H9 (cell line): ENCODE measurements around the gene RPL37. TPM values are rescaled to one million over a fixed set of nuclear protein-coding genes. Genes with fewer than 3 reads are reported as not detected.
A peak's percentile ranks its signal among the peaks of the same experiment; 100 is the strongest.

Source experiments
- DNase-seq: peaks from one replicate; pipeline ENCODE4 v3.0.0-alpha.2; 2017
- H2AFZ ChIP-seq: one replicate; pipeline ENCODE4 v1.6.1; 2013; ENCODE audit warnings: mild to moderate bottlenecking, low read length, control low read depth, moderate library complexity
- H2AK5ac ChIP-seq: 2 replicates; pipeline ENCODE4 v1.6.1; 2013; ENCODE audit warnings: low read length, control low read depth, mixed read lengths; ENCODE audit not compliant: insufficient read length
- H2BK120ac ChIP-seq: one replicate; pipeline ENCODE4 v1.6.1; 2013; ENCODE audit warnings: low read depth, mild to moderate bottlenecking, low read length, control low read depth, inconsistent platforms; ENCODE audit not compliant: poor library complexity, severe bottlenecking
- H2BK12ac ChIP-seq: 2 replicates; pipeline ENCODE4 v1.6.1; 2013; ENCODE audit warnings: low read length, control low read depth, mixed read lengths, low read depth; ENCODE audit not compliant: insufficient read length
- H2BK15ac ChIP-seq: 2 replicates; pipeline ENCODE4 v1.6.1; 2013; ENCODE audit warnings: low read depth, low read length, control low read depth
- H2BK20ac ChIP-seq: one replicate; pipeline ENCODE4 v1.6.1; 2013; ENCODE audit warnings: low read depth, mild to moderate bottlenecking, low read length, control low read depth, inconsistent platforms; ENCODE audit not compliant: poor library complexity, severe bottlenecking
- H2BK5ac ChIP-seq: 2 replicates; pipeline ENCODE4 v1.6.1; 2013; ENCODE audit warnings: low read length, control low read depth, mixed read lengths; ENCODE audit not compliant: insufficient read length
- H3K14ac ChIP-seq: 2 replicates; pipeline ENCODE4 v1.6.1; 2013; ENCODE audit warnings: low read length, control low read depth; ENCODE audit not compliant: insufficient read depth
- H3K18ac ChIP-seq: 2 replicates; pipeline ENCODE4 v1.6.1; 2013; ENCODE audit warnings: low read depth, mild to moderate bottlenecking, mixed read lengths, low read length, control low read depth; ENCODE audit not compliant: insufficient read length
- H3K23ac ChIP-seq: 2 replicates; pipeline ENCODE4 v1.6.1; 2013; ENCODE audit warnings: low read length, control low read depth, mixed read lengths, low read depth; ENCODE audit not compliant: insufficient read length
- H3K23me2 ChIP-seq: 2 replicates; pipeline ENCODE4 v1.6.1; 2013; ENCODE audit warnings: low read depth, mild to moderate bottlenecking, mixed read lengths, low read length, control low read depth; ENCODE audit not compliant: insufficient read length, poor library complexity, severe bottlenecking
- H3K27ac ChIP-seq: 2 replicates; pipeline ENCODE4 v1.5.1; 2013; ENCODE audit warnings: low read length, control low read depth, mixed read lengths, low read depth; ENCODE audit not compliant: insufficient read length
- H3K27me3 ChIP-seq: 2 replicates; pipeline ENCODE4 v1.6.1; 2013; ENCODE audit warnings: low read length, control low read depth, inconsistent platforms; ENCODE audit not compliant: insufficient read depth
- H3K4ac ChIP-seq: 2 replicates; pipeline ENCODE4 v1.6.1; 2013; ENCODE audit warnings: low read depth, mild to moderate bottlenecking, control low read depth, inconsistent platforms, low read length, moderate library complexity
- H3K4me1 ChIP-seq: 2 replicates; pipeline ENCODE4 v1.6.1; 2013; ENCODE audit warnings: low read length, control low read depth, inconsistent platforms; ENCODE audit not compliant: insufficient read depth
- H3K4me2 ChIP-seq: 2 replicates; pipeline ENCODE4 v1.6.1; 2013; ENCODE audit warnings: low read length, control low read depth, mixed read lengths; ENCODE audit not compliant: insufficient read length, insufficient read depth
- H3K56ac ChIP-seq: 2 replicates; pipeline ENCODE4 v1.6.1; 2013; ENCODE audit warnings: low read depth, mild to moderate bottlenecking, mixed read lengths, low read length, control low read depth; ENCODE audit not compliant: insufficient read length
- H3K79me1 ChIP-seq: 2 replicates; pipeline ENCODE4 v1.6.1; 2013; ENCODE audit warnings: low read depth, mild to moderate bottlenecking, moderate library complexity, low read length, control low read depth, inconsistent platforms; ENCODE audit not compliant: insufficient read depth, poor library complexity, severe bottlenecking
- H3K79me2 ChIP-seq: 2 replicates; pipeline ENCODE4 v1.6.1; 2013; ENCODE audit warnings: low read length, control low read depth, inconsistent platforms; ENCODE audit not compliant: insufficient read depth
- H3K9ac ChIP-seq: 2 replicates; pipeline ENCODE4 v1.6.1; 2013; ENCODE audit warnings: low read length, control low read depth, mixed read lengths; ENCODE audit not compliant: insufficient read length; ENCODE audit errors: extremely low read depth
- H3K9me3 ChIP-seq: one replicate; pipeline ENCODE4 v1.6.1; 2013; ENCODE audit warnings: low read depth, low read length, inconsistent platforms; ENCODE audit not compliant: control insufficient read depth
- H3T11ph ChIP-seq: one replicate; pipeline ENCODE4 v1.6.1; 2013; ENCODE audit warnings: mild to moderate bottlenecking, low read length, control low read depth, inconsistent platforms
- H4K20me1 ChIP-seq: one replicate; pipeline ENCODE4 v1.6.1; 2013; ENCODE audit not compliant: control insufficient read depth, insufficient read length, insufficient read depth
- H4K5ac ChIP-seq: 2 replicates; pipeline ENCODE4 v1.6.1; 2013; ENCODE audit warnings: low read depth, mild to moderate bottlenecking, mixed read lengths, low read length, control low read depth; ENCODE audit not compliant: insufficient read length
- H4K8ac ChIP-seq: replicated peaks from 2 replicates; pipeline ENCODE4 v1.6.1; 2013; ENCODE audit warnings: low read length, control low read depth, mixed read lengths, low read depth; ENCODE audit not compliant: insufficient read length
- H4K91ac ChIP-seq: 2 replicates; pipeline ENCODE4 v1.6.1; 2013; ENCODE audit warnings: low read depth, mild to moderate bottlenecking, moderate library complexity, mixed read lengths, low read length, control low read depth; ENCODE audit not compliant: insufficient read length
- H3K27ac Mint-ChIP-seq, 3 experiments: 2 replicates in 2 of 3; 3 replicates in 1 of 3; pipeline ENCODE4 v1.8.0; 2020 to 2021; ENCODE audit warnings: mixed read lengths in 3 of 3, mild to moderate bottlenecking in 1 of 3, moderate library complexity in 1 of 3
- H3K27me3 Mint-ChIP-seq: 2 replicates; pipeline ENCODE4 v1.8.0; 2021; ENCODE audit warnings: low read depth, mild to moderate bottlenecking, moderate library complexity, mixed read lengths
- H3K36me3 Mint-ChIP-seq, 3 experiments: 2 replicates in 2 of 3; 3 replicates in 1 of 3; pipeline ENCODE4 v1.8.0; 2020 to 2021; ENCODE audit warnings: low read depth in 3 of 3, mixed read lengths in 3 of 3; ENCODE audit not compliant: insufficient read depth in 1 of 3
- H3K4me1 Mint-ChIP-seq, 2 experiments: 2 replicates each; pipeline ENCODE4 v1.8.0; 2020; ENCODE audit warnings: mixed read lengths in 2 of 2
- H3K4me3 Mint-ChIP-seq, 2 experiments: 2 replicates in 1 of 2; 3 replicates in 1 of 2; pipeline ENCODE4 v1.8.0; 2020 to 2021; ENCODE audit warnings: mild to moderate bottlenecking in 2 of 2, mixed read lengths in 2 of 2, moderate library complexity in 1 of 2
- H3K9me3 Mint-ChIP-seq, 2 experiments: 2 replicates in 1 of 2; 3 replicates in 1 of 2; pipeline ENCODE4 v1.8.0; 2020; ENCODE audit warnings: mild to moderate bottlenecking in 2 of 2, mixed read lengths in 2 of 2, moderate library complexity in 1 of 2
- WGBS: extraction: QIAGEN DNeasy Blood & Tissue Kit; methylation state at CpG from one replicate; pipeline ENCODE4 v1.1.7; 2013; ENCODE audit warnings: missing lambda C conversion rate, low lambda C conversion rate, mixed read lengths; ENCODE audit not compliant: insufficient read length; ENCODE audit errors: extremely low coverage; 5-methylcytosine and 5-hydroxymethylcytosine counted together
- total RNA-seq: library from RNA; stranded (reverse); gene quantifications from 2 replicates; pipeline ENCODE4 v1.2.1, GENCODE V29; 2021
- TF ChIP-seq, protein P1 (sequence below): fragments of 200-600 bp; sonication (generic); conservative IDR thresholded peaks from 3 replicates; pipeline ENCODE4 v1.8.0; 2021; ENCODE audit warnings: antibody characterized with exemption, mild to moderate bottlenecking

Gene RPL37
- total RNA-seq, 1 experiment from 2014 or later, result 1,735 TPM

DNA sequence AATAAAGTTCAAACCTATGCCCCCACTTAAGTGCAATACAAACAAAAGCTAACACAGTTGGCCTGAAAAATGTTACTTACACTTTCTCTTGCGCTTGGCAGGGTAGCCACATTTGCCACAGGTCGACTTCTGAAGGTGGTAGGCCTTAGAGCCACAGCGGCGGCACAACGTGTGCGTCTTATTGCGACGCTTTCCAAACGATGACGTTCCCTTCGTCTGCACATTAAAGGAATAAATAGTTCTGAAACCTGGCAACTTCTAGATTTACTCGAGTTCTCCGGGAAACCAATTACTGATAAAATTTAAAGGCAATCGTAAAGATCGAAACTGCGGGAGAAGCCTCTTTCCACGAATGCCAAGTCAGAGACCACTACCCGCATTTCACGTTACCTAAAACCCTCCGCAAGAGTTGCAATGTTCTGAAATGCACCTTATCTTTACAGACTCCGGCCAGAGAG is 602 bp downstream of the RPL37 start:
- Histone ChIP-seq H3K23me2 (peaks cover 25% of the 10 kb centered on the region), H2BK5ac (peak overlapping the region; percentile 67), H4K91ac (peak overlapping the region; percentile 59), H4K20me1 (no peaks in the 10 kb centered on the region), H4K8ac (peak overlapping the region; percentile 97), H2BK120ac (no peak overlapping the region), H2BK15ac (no peak overlapping the region), H3K18ac (peak overlapping the region; percentile 76), H3K9ac (peak overlapping the region; percentile 100), H3K27me3 (no peaks in the 10 kb centered on the region), H2BK20ac (no peak overlapping the region), H3T11ph (no peak overlapping the region), H3K4me1 (no peaks in the 10 kb centered on the region), H4K5ac (peak overlapping the region; percentile 72), H3K4me2 (peak overlapping the region; percentile 91), H3K56ac (peak overlapping the region; percentile 94), H3K79me1 (no peaks in the 10 kb centered on the region), H3K4ac (peak overlapping the region; percentile 64; the same call in 1 of the 2 replicates), H3K27ac (peak overlapping the region; percentile 96), H2BK12ac (no peak overlapping the region), H3K79me2 (peaks cover 13% of the 10 kb centered on the region; the same call in 1 of the 2 replicates), H3K14ac (peak overlapping the region; percentile 95; the same call in 1 of the 2 replicates), H3K23ac (no peak overlapping the region), H2AFZ (no peak overlapping the region), H2AK5ac (peak overlapping the region; percentile 31), H3K9me3 (no peaks in the 10 kb centered on the region)
- H3K27me3 Mint-ChIP-seq, result no peaks in the 10 kb centered on the region
- H3K4me1 Mint-ChIP-seq, result peaks cover 24 to 53% of the 10 kb centered on the region in 2 experiments
- peaks cover 3 to 6% of the 10 kb centered on the region in 2 experiments; a peak in 2 of 5 replicates for H3K9me3 Mint-ChIP-seq
- H3K36me3 Mint-ChIP-seq, result peaks cover 53 to 57% (median 56%) of the 10 kb centered on the region in 3 experiments
- TF ChIP-seq, protein P1, sequence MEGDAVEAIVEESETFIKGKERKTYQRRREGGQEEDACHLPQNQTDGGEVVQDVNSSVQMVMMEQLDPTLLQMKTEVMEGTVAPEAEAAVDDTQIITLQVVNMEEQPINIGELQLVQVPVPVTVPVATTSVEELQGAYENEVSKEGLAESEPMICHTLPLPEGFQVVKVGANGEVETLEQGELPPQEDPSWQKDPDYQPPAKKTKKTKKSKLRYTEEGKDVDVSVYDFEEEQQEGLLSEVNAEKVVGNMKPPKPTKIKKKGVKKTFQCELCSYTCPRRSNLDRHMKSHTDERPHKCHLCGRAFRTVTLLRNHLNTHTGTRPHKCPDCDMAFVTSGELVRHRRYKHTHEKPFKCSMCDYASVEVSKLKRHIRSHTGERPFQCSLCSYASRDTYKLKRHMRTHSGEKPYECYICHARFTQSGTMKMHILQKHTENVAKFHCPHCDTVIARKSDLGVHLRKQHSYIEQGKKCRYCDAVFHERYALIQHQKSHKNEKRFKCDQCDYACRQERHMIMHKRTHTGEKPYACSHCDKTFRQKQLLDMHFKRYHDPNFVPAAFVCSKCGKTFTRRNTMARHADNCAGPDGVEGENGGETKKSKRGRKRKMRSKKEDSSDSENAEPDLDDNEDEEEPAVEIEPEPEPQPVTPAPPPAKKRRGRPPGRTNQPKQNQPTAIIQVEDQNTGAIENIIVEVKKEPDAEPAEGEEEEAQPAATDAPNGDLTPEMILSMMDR, result no peak
- peak overlapping the region; percentile 100 for H3K4me3 Mint-ChIP-seq
- peak overlapping the region; percentile 100 for H3K27ac Mint-ChIP-seq
- no CpG with 5 or more reads among the region's 21 CpGs for WGBS
- no peak for DNase-seq
